GM18508 (cell line): ENCODE results near the gene CIB4.

ENCODE experiments used
- ATAC-seq: cut with Tn5 transposase; IDR thresholded peaks from one replicate; pipeline ENCODE4 v1.9.1; 2021; ENCODE audit warnings: moderate number of reproducible peaks; ENCODE audit not compliant: insufficient read depth, unreplicated experiment

The CIB4 gene

GRCh38 chr2:26536371-26537068 is 104.6 kb downstream of the CIB4 start:
- no peak for ATAC-seq

GRCh38 chr2:26535663-26536275 is 105.4 kb downstream of the CIB4 start:
- no peak for ATAC-seq

- no peak for ATAC-seq
Measured at GRCh38 chr2:26534865-26535662, 106.1 kb downstream of the CIB4 start.

GRCh38 chr2:26534098-26534864 is 106.9 kb downstream of the CIB4 start:
- ATAC-seq: no peak

GRCh38 chr2:26533661-26534060 is 107.5 kb downstream of the CIB4 start:
- ATAC-seq: no peak

GRCh38 chr2:26532301-26533250 is 108.6 kb downstream of the CIB4 start:
- no peak for ATAC-seq
